Endodermal cell (in vitro differentiated cells): ENCODE results near the gene COL1A1. TPM values are rescaled to one million over a fixed set of nuclear protein-coding genes. Genes with fewer than 3 reads are reported as not detected.

Experiments used
- DNase-seq: peaks from one replicate; pipeline ENCODE4 v3.0.0-alpha.2; 2017
- H3K27ac ChIP-seq: 2 replicates; pipeline ENCODE4 v1.5.1; 2013; ENCODE audit warnings: mild to moderate bottlenecking, low read depth, low read length, moderate library complexity
- H3K27me3 ChIP-seq: 2 replicates; pipeline ENCODE4 v1.6.1; 2013; ENCODE audit warnings: mild to moderate bottlenecking, low read length, moderate library complexity; ENCODE audit not compliant: insufficient read depth, control insufficient read depth, poor library complexity, severe bottlenecking
- H3K36me3 ChIP-seq: 2 replicates; pipeline ENCODE4 v1.7.0; 2013; ENCODE audit warnings: mild to moderate bottlenecking, low read length, moderate library complexity; ENCODE audit not compliant: control insufficient read depth, insufficient read depth
- H3K4me1 ChIP-seq: one replicate; pipeline ENCODE4 v1.7.0; 2013; ENCODE audit warnings: low read length; ENCODE audit not compliant: control insufficient read depth, insufficient read depth
- H3K4me3 ChIP-seq: 2 replicates; pipeline ENCODE4 v1.5.1; 2013; ENCODE audit warnings: mild to moderate bottlenecking, low read length, moderate library complexity
- H3K9ac ChIP-seq: 2 replicates; pipeline ENCODE4 v1.6.1; 2013; ENCODE audit warnings: mild to moderate bottlenecking, low read length, moderate library complexity; ENCODE audit not compliant: poor library complexity, severe bottlenecking; ENCODE audit errors: extremely low read depth
- H3K9me3 ChIP-seq: 2 replicates; pipeline ENCODE4 v1.6.1; 2013; ENCODE audit warnings: mild to moderate bottlenecking, low read length, moderate library complexity; ENCODE audit not compliant: control insufficient read depth
- H3K27ac Mint-ChIP-seq: 2 replicates; pipeline ENCODE4 v1.8.0; 2020; ENCODE audit warnings: mixed read lengths
- H3K27me3 Mint-ChIP-seq: 2 replicates; pipeline ENCODE4 v1.8.0; 2021; ENCODE audit warnings: mild to moderate bottlenecking, mixed read lengths; ENCODE audit not compliant: insufficient read depth
- H3K36me3 Mint-ChIP-seq: 2 replicates; pipeline ENCODE4 v1.8.0; 2020; ENCODE audit warnings: low read depth, mixed read lengths
- H3K4me1 Mint-ChIP-seq: 2 replicates; pipeline ENCODE4 v1.8.0; 2020; ENCODE audit warnings: mixed read lengths
- H3K4me3 Mint-ChIP-seq: 2 replicates; pipeline ENCODE4 v1.8.0; 2020; ENCODE audit warnings: mild to moderate bottlenecking, moderate library complexity, mixed read lengths
- H3K9me3 Mint-ChIP-seq: 2 replicates; pipeline ENCODE4 v1.8.0; 2020; ENCODE audit warnings: mild to moderate bottlenecking, mixed read lengths
- CTCF ChIP-seq: fragments of 200-600 bp; sonication (generic); conservative IDR thresholded peaks from 2 replicates; pipeline ENCODE4 v1.5.0; 2021; ENCODE audit warnings: antibody characterized with exemption, mild to moderate bottlenecking
- WGBS, 2 experiments: methylation state at CpG; one replicate each; pipeline versions ENCODE4 v1.1.5 to v1.1.7; 2013; ENCODE audit warnings: missing lambda C conversion rate in 2 of 2, mixed read lengths in 1 of 2; ENCODE audit not compliant: insufficient coverage in 1 of 2, insufficient read length in 1 of 2; 5-methylcytosine and 5-hydroxymethylcytosine counted together
- total RNA-seq, 2 donors: library from RNA; stranded (reverse); fragmentation: NEBNext Ultra II Directional in 1 of 2; extraction: Animal tissue kit (Norgen Biotek cat#: 25700) in 1 of 2; gene quantifications; 2 replicates in 1 of 2; 3 replicates in 1 of 2; pipeline ENCODE4 v1.2.1, GENCODE V29; 2021

Gene COL1A1
- total RNA-seq, 2 donors from 2014 or later = 62.2 to 85.6 TPM

DNA sequence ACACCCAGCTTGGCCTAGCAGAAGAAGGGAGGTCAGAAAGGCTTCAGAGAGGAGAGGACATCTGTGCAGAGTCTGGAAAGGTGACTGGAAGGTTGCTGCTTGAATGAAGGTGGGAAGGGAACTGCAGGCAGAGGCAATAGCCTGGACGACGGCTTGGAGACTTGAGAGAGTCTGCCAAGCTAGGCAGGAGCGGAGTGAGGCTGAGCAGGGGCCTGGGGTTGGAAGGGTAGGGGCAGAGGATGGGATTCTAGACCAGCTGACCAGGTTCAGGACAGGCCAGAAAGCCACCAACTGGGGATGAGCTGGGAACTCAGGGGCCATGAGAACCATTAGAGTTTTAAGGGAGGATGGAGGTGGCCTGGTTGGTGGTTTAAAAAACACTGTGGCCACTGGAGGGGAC is 36.0 kb downstream of the COL1A1 start:
- Histone ChIP-seq H3K4me3 (no peak overlapping the region), H3K27ac (no peak overlapping the region), H3K27me3 (no peaks in the 10 kb centered on the region), H3K36me3 (no peaks in the 10 kb centered on the region), H3K9ac (no peak overlapping the region), H3K9me3 (no peaks in the 10 kb centered on the region), H3K4me1 (no peaks in the 10 kb centered on the region)
- no peak for DNase-seq
- 87 to 90% methylated on average over 3 of the region's 3 CpGs for WGBS, 2 experiments
- H3K4me3 Mint-ChIP-seq = no peak overlapping the region
- peaks cover 9% of the 10 kb centered on the region for H3K4me1 Mint-ChIP-seq
- no peak overlapping the region for H3K27ac Mint-ChIP-seq
- no peaks in the 10 kb centered on the region for H3K9me3 Mint-ChIP-seq
- TF ChIP-seq CTCF = no peak
- no peaks in the 10 kb centered on the region for H3K36me3 Mint-ChIP-seq
- peaks cover 17% of the 10 kb centered on the region for H3K27me3 Mint-ChIP-seq

- no peaks in the 10 kb centered on the region for H3K9me3 Mint-ChIP-seq
- Histone ChIP-seq H3K4me3 (no peak overlapping the region), H3K36me3 (no peaks in the 10 kb centered on the region), H3K27ac (no peak overlapping the region), H3K27me3 (no peaks in the 10 kb centered on the region), H3K9me3 (no peaks in the 10 kb centered on the region), H3K4me1 (no peaks in the 10 kb centered on the region), H3K9ac (no peak overlapping the region)
- H3K27me3 Mint-ChIP-seq = peaks cover 21% of the 10 kb centered on the region
- H3K27ac Mint-ChIP-seq = no peak overlapping the region
- H3K36me3 Mint-ChIP-seq = no peaks in the 10 kb centered on the region
- peaks cover 9% of the 10 kb centered on the region for H3K4me1 Mint-ChIP-seq
- no peak for TF ChIP-seq CTCF
- H3K4me3 Mint-ChIP-seq = no peak overlapping the region
- DNase-seq = no peak
- WGBS, 2 experiments = 88 to 94% methylated on average over 3 to 9 of the region's 9 CpGs
Observed at GRCh38 chr17:50165066-50165465, 36.4 kb downstream of the COL1A1 start.

DNA sequence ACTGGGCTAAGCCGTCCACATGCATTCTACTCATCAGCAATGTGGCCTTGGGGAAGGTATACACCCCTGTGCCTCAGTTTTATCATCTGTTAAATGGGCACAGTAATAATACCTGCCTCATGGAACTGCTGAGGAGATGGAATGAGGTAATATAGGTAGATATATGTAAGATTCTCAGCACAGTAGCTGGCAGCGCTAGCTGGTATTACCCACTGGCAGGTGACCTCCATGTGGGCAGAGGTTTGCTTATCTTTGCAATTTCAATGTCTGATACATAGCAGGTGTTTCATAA is 36.8 kb downstream of the COL1A1 start:
- WGBS, 2 experiments = 92 to 98% methylated on average over 2 of the region's 2 CpGs
- Histone ChIP-seq H3K4me3 (no peak overlapping the region), H3K9me3 (no peaks in the 10 kb centered on the region), H3K9ac (no peak overlapping the region), H3K27me3 (no peaks in the 10 kb centered on the region), H3K36me3 (no peaks in the 10 kb centered on the region), H3K4me1 (no peaks in the 10 kb centered on the region), H3K27ac (no peak overlapping the region)
- H3K27ac Mint-ChIP-seq = no peak overlapping the region
- no peak for DNase-seq
- no peak overlapping the region for H3K4me3 Mint-ChIP-seq
- no peaks in the 10 kb centered on the region for H3K9me3 Mint-ChIP-seq
- no peak for TF ChIP-seq CTCF
- peaks cover 9% of the 10 kb centered on the region for H3K4me1 Mint-ChIP-seq
- H3K27me3 Mint-ChIP-seq = peaks cover 24% of the 10 kb centered on the region
- H3K36me3 Mint-ChIP-seq = no peaks in the 10 kb centered on the region
